NCI-H1694 treated with DMSO at 0.1 percent for 48 hours (cell line): ENCODE measurements around the gene ZFYVE26.
"Not testable (repeated sequence)": the region's sequence is repeated elsewhere in the genome, so short reads cannot be mapped to it uniquely, and the experiment has no call there.

Experiments used
- DNase-seq: peaks from one replicate; lab custom pipeline; 2025; lab: John Stamatoyannopoulos, UW

ZFYVE26 gene

GRCh38 chr14:67816326-67817002 lies at the start of gene ZFYVE26:
Gene ZFYVE26 (minus strand): TSS chr14:67816590. CDS start chr14:67815963, 627 bp downstream.
- peak; percentile 99 for DNase-seq

- DNase-seq = no peak
These were observed 46.8 kb upstream of the ZFYVE26 start for GRCh38 chr14:67863223-67863622.

GRCh38 chr14:67859169-67859749 lies 42.9 kb upstream of the ZFYVE26 start:
- no peak for DNase-seq

- DNase-seq = no peak
These were observed 41.5 kb upstream of the ZFYVE26 start for GRCh38 chr14:67857778-67858350.

GRCh38 chr14:67856827-67857226 lies 40.4 kb upstream of the ZFYVE26 start:
- no peak for DNase-seq

- no peak for DNase-seq
These were observed 37.3 kb upstream of the ZFYVE26 start for GRCh38 chr14:67853715-67854114.

- DNase-seq = no peak
These were observed 36.7 kb upstream of the ZFYVE26 start for GRCh38 chr14:67852926-67853604.

GRCh38 chr14:67851785-67852410 lies 35.5 kb upstream of the ZFYVE26 start:
- no peak for DNase-seq

- DNase-seq = no peak
These were observed 33.9 kb upstream of the ZFYVE26 start for GRCh38 chr14:67850066-67850830.

- DNase-seq = no peak
These were observed 29.7 kb upstream of the ZFYVE26 start for GRCh38 chr14:67846029-67846610.

GRCh38 chr14:67837011-67837624 lies 20.7 kb upstream of the ZFYVE26 start:
- peak; percentile 58 for DNase-seq

- DNase-seq = no peak
These were observed 19.2 kb upstream of the ZFYVE26 start for GRCh38 chr14:67835596-67835995.

- no peak for DNase-seq
These were observed 17.0 kb upstream of the ZFYVE26 start for GRCh38 chr14:67833403-67833802.

- DNase-seq = no peak
These were observed 14.7 kb upstream of the ZFYVE26 start for GRCh38 chr14:67831113-67831512.

- DNase-seq = no peak
These were observed 4.7 kb upstream of the ZFYVE26 start for GRCh38 chr14:67821121-67821520.

- DNase-seq = no peak
These were observed 4.1 kb upstream of the ZFYVE26 start for GRCh38 chr14:67820428-67820971.

- peak; percentile 86 for DNase-seq
These were observed 3.4 kb upstream of the ZFYVE26 start, which contains the start of gene RAD51B for GRCh38 chr14:67819563-67820421. Gene RAD51B (plus strand): TSS chr14:67819779.

GRCh38 chr14:67818476-67818875 lies 2.1 kb upstream of the ZFYVE26 start:
- DNase-seq = not testable (repeated sequence)

GRCh38 chr14:67817750-67818438 lies 1.5 kb upstream of the ZFYVE26 start:
- no peak for DNase-seq
